Chondrocyte (in vitro differentiated cells): ENCODE data around the gene SYNE2. TPM values are rescaled to one million over a fixed set of nuclear protein-coding genes. Genes with fewer than 3 reads are reported as not detected.
A peak's percentile ranks its signal among the peaks of the same experiment; 100 is the strongest.

Experiments used
- DNase-seq: peaks from one replicate; pipeline ENCODE4 v3.0.0; 2021; ENCODE audit warnings: mixed read lengths, low spot score
- H3K27ac Mint-ChIP-seq: one replicate; pipeline ENCODE4 v1.8.0; 2021; ENCODE audit warnings: mild to moderate bottlenecking, moderate library complexity, mixed read lengths; ENCODE audit not compliant: unreplicated experiment
- H3K27me3 Mint-ChIP-seq: 2 replicates; pipeline ENCODE4 v1.8.0; 2021; ENCODE audit warnings: low read depth, mixed read lengths
- H3K36me3 Mint-ChIP-seq: 2 replicates; pipeline ENCODE4 v1.8.0; 2021; ENCODE audit warnings: low read depth, mixed read lengths
- H3K4me1 Mint-ChIP-seq: 2 replicates; pipeline ENCODE4 v1.8.0; 2021; ENCODE audit warnings: low read depth, mild to moderate bottlenecking, mixed read lengths
- H3K4me3 Mint-ChIP-seq: one replicate; pipeline ENCODE4 v1.8.0; 2021; ENCODE audit warnings: mild to moderate bottlenecking, moderate library complexity, mixed read lengths; ENCODE audit not compliant: unreplicated experiment
- H3K9me3 Mint-ChIP-seq: 2 replicates; pipeline ENCODE4 v1.8.0; 2021; ENCODE audit warnings: low read depth, mixed read lengths
- total RNA-seq: library from RNA; stranded (reverse); gene quantifications from 3 replicates; pipeline ENCODE4 v1.2.1, GENCODE V29; 2021
- TF ChIP-seq, protein P1 (sequence below): fragments of 200-600 bp; sonication (generic); IDR thresholded peaks from 2 replicates; pipeline ENCODE4 v1.5.0; 2021; ENCODE audit warnings: antibody characterized with exemption, mild to moderate bottlenecking, moderate library complexity

Gene SYNE2
- total RNA-seq, 1 donor from 2014 or later = 13.6 TPM

DNA sequence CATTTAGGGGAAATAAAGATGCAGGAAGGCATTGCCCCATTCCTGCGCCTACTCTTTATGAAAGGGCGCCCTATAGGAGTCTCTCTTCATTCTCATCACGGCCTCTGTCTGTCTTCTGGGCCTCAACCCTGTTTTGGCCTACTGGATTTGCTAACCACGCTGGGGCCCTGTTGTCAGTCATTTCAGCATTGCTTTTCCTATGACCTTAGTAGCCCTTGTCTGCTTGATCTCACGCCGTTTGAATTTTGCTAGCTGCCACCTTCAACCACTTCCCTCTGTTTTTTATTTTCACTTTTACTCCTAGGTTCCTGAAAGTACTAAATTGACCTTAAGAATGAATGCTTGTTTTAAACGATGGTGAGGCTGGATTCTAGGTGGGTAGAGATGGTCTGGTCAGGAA, 139.0 kb downstream of the SYNE2 start:
- Mint-ChIP-seq H3K27ac (no peak overlapping the region), H3K36me3 (no peaks in the 10 kb centered on the region), H3K4me1 (peaks cover 4% of the 10 kb centered on the region), H3K9me3 (no peaks in the 10 kb centered on the region), H3K4me3 (no peak overlapping the region), H3K27me3 (no peaks in the 10 kb centered on the region)
- TF ChIP-seq, protein P1, sequence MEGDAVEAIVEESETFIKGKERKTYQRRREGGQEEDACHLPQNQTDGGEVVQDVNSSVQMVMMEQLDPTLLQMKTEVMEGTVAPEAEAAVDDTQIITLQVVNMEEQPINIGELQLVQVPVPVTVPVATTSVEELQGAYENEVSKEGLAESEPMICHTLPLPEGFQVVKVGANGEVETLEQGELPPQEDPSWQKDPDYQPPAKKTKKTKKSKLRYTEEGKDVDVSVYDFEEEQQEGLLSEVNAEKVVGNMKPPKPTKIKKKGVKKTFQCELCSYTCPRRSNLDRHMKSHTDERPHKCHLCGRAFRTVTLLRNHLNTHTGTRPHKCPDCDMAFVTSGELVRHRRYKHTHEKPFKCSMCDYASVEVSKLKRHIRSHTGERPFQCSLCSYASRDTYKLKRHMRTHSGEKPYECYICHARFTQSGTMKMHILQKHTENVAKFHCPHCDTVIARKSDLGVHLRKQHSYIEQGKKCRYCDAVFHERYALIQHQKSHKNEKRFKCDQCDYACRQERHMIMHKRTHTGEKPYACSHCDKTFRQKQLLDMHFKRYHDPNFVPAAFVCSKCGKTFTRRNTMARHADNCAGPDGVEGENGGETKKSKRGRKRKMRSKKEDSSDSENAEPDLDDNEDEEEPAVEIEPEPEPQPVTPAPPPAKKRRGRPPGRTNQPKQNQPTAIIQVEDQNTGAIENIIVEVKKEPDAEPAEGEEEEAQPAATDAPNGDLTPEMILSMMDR = no peak
- no peak for DNase-seq

DNA sequence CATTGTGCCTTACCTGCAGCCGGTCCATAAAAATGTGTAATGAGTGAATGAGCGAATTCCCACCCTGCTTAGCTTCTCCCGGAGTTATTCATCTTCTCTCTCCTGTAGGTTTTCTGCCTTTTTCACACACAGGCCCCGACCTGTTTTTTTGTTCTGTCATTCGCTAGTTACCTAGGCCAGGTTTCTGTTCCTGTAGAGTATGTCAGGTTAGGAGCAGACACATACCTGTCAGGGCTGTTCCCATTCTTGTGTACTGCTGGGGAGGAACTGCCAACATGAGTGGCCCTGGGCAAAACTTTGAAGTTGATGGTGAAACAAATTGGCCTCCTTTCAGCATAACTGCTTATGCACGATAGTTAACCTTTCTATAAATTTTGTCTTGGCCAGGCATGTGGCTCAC, 140.1 kb downstream of the SYNE2 start:
- Mint-ChIP-seq H3K27ac (no peak overlapping the region), H3K4me3 (no peak overlapping the region), H3K4me1 (peaks cover 8% of the 10 kb centered on the region), H3K9me3 (no peaks in the 10 kb centered on the region), H3K27me3 (no peaks in the 10 kb centered on the region), H3K36me3 (no peaks in the 10 kb centered on the region)
- TF ChIP-seq, protein P1 = no peak
- DNase-seq = no peak

DNA sequence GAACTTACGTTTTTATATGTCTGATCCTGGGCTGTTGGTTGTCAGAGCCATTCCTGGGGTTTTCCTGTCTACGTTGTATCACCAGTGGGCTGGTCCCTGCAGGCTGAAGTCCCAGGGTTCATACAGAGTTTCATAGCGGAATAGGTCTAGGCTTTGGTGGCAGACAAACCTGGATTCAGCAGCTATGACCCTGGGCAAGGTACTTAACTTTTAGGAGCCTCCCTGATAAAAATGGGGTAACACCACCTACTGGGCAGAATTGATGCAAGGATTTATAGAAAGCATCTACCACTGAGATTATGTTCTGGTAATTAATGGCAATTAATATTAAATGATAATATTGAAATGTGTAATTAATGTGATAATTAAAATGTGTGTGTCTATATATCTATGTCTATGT, 141.2 kb downstream of the SYNE2 start:
- no peak for DNase-seq
- H3K9me3 Mint-ChIP-seq = no peaks in the 10 kb centered on the region
- H3K27me3 Mint-ChIP-seq = no peaks in the 10 kb centered on the region
- TF ChIP-seq, protein P1 = peak; percentile 66
- no peak overlapping the region for H3K4me3 Mint-ChIP-seq
- H3K4me1 Mint-ChIP-seq = peaks cover 9% of the 10 kb centered on the region
- H3K36me3 Mint-ChIP-seq = no peaks in the 10 kb centered on the region
- no peak overlapping the region for H3K27ac Mint-ChIP-seq

DNA sequence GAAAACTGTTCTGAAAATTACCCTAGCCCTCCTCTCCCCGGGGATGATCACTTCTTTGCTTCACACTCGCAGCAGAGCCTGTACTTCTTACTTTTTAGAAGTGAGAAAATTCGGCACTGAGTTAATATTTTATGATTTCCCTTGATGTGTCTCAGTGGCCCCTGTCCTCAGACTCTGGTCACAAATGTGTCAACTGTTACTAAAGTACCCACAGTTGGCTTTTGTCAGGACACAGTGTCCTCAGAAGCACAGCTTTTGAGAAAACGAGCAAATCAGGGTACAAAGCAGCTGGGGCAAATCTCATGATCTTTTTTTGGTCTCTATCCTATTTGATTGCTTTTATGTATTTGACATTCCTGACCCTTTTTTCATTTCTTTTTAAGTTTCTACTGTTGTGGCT, 142.5 kb downstream of the SYNE2 start:
- no peak overlapping the region for H3K4me3 Mint-ChIP-seq
- no peaks in the 10 kb centered on the region for H3K27me3 Mint-ChIP-seq
- peaks cover 9% of the 10 kb centered on the region for H3K4me1 Mint-ChIP-seq
- H3K9me3 Mint-ChIP-seq = peaks cover under 1% of the 10 kb centered on the region
- no peak for DNase-seq
- no peak overlapping the region for H3K27ac Mint-ChIP-seq
- peaks cover under 1% of the 10 kb centered on the region for H3K36me3 Mint-ChIP-seq
- TF ChIP-seq, protein P1 = no peak

DNA sequence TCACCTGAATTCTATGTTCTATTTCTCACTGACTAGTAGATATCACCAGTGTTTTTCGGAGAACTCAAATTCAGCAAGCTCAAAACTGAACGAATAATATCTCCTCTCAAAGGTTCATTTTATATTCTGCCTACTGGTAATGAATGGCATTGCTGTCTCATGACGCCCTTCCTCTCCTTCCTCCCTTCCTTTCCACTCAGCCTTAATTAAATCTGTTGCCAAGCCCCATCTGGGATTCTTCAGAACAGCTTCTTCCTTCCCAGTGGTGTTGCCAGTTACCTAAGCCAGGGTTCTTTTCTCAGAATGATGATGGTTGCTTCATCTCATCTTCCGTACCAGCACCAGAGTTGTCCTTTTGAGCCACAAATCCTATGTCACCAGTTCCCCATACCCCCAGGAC, 143.2 kb downstream of the SYNE2 start:
- H3K9me3 Mint-ChIP-seq = peaks cover 6% of the 10 kb centered on the region
- H3K27me3 Mint-ChIP-seq = no peaks in the 10 kb centered on the region
- no peak for DNase-seq
- peaks cover 9% of the 10 kb centered on the region for H3K4me1 Mint-ChIP-seq
- H3K27ac Mint-ChIP-seq = no peak overlapping the region
- H3K4me3 Mint-ChIP-seq = no peak overlapping the region
- TF ChIP-seq, protein P1 = no peak
- peaks cover 4% of the 10 kb centered on the region for H3K36me3 Mint-ChIP-seq
